COLO668 (cell line): ENCODE measurements around the gene C1orf174.
A peak's percentile ranks its signal among the peaks of the same experiment; 100 is the strongest.

ENCODE experiments used
- DNase-seq: peaks from one replicate; lab custom pipeline; 2025; ENCODE audit not compliant: unreplicated experiment; lab: John Stamatoyannopoulos, UW

C1orf174 gene

GRCh38 chr1:3879099-3879498 is 21.0 kb downstream of the C1orf174 start:
- no peak for DNase-seq

- no peak for DNase-seq
Measured at GRCh38 chr1:3876716-3877115, 23.4 kb downstream of the C1orf174 start.

GRCh38 chr1:3874736-3875135 is 25.3 kb downstream of the C1orf174 start:
- no peak for DNase-seq

GRCh38 chr1:3872546-3872945 is 27.5 kb downstream of the C1orf174 start:
- no peak for DNase-seq

- no peak for DNase-seq
Measured at GRCh38 chr1:3871451-3871805, 28.6 kb downstream of the C1orf174 start.

- DNase-seq: peak; percentile 26
Measured at GRCh38 chr1:3869751-3870301, 30.2 kb downstream of the C1orf174 start.

GRCh38 chr1:3868464-3869006 is 31.5 kb downstream of the C1orf174 start:
- no peak for DNase-seq

- peak; percentile 21 for DNase-seq
Measured at GRCh38 chr1:3865606-3866160, 34.4 kb downstream of the C1orf174 start.

- no peak for DNase-seq
Measured at GRCh38 chr1:3864884-3865283, 35.2 kb downstream of the C1orf174 start.

- DNase-seq: peak; percentile 43
Measured at GRCh38 chr1:3863231-3863935, 36.7 kb downstream of the C1orf174 start.

- DNase-seq: peak; percentile 77
Measured at GRCh38 chr1:3858231-3858981, 41.7 kb downstream of the C1orf174 start.

GRCh38 chr1:3857791-3858129 is 42.3 kb downstream of the C1orf174 start:
- no peak for DNase-seq

GRCh38 chr1:3856923-3857790 is 42.9 kb downstream of the C1orf174 start, which contains the start of the genes CEP104 and DFFB:
CEP104 (minus strand) TSS chr1:3857211; CDS start chr1:3852407, 4,804 bp downstream.
DFFB (plus strand) TSS chr1:3857476; CDS start chr1:3857604, 128 bp downstream.
- peak; percentile 100 for DNase-seq

GRCh38 chr1:3852711-3853485 is 47.2 kb downstream of the C1orf174 start:
- DNase-seq: no peak

- DNase-seq: no peak
Measured at GRCh38 chr1:3852091-3852490, 48.0 kb downstream of the C1orf174 start.

GRCh38 chr1:3851292-3851691 is 48.8 kb downstream of the C1orf174 start:
- DNase-seq: no peak

- DNase-seq: no peak
Measured at GRCh38 chr1:3850857-3851256, 49.2 kb downstream of the C1orf174 start.

GRCh38 chr1:3847081-3847480 is 53.0 kb downstream of the C1orf174 start:
- no peak for DNase-seq

- DNase-seq: no peak
Measured at GRCh38 chr1:3846541-3846940, 53.5 kb downstream of the C1orf174 start.

GRCh38 chr1:3842912-3843311 is 57.2 kb downstream of the C1orf174 start:
- no peak for DNase-seq
